ENCODE results near the gene CSTB. TPM values are rescaled to one million over a fixed set of nuclear protein-coding genes. Genes with fewer than 3 reads are reported as not detected.

Gene CSTB
- total RNA-seq, 6 donors from 2014 or later = 19.9 to 122 (median 51.3) TPM

DNA sequence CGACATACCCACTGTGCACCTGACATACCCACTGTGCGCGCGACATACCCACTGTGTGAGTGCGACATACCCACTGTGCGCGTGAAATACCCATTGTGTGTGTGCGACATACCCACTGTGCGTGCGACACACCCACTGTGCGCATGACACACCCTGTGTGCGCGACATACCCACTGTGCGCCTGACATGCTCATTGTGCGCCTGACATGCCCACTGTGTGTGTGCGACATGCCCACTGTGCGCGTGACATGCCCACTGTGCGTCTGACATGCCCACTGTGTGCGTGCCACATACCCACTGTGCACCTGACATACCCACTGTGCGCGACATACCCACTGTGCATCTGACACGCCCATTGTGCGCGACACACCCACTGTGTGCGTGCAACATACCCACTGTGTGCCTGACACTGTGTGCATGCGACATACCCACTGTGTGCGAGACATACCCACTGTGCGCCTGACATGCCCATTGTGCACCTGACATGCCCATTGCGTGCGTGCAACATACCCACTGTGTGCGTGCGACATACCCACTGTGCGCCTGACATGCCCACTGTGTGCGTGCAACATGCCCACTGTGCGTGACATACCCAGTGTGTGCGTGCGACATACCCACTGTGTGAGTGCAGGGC, 10.8 kb upstream of the CSTB start:
- ATAC-seq (ENCODE audit: low FRiP score in 2 of 2) (no peak), DNase-seq (no peak)
- peaks cover 15 to 37% (median 25%) of the 10 kb centered on the region in 4 donors for H3K4me1 ChIP-seq
- H3K4me3 ChIP-seq = no peak overlapping the region
- H3K36me3 ChIP-seq = peaks cover 0 to 5% (median 2%) of the 10 kb centered on the region in 4 donors
- no peaks in the 10 kb centered on the region for H3K27me3 ChIP-seq
- H3K27ac ChIP-seq = no peak overlapping the region
- TF ChIP-seq POLR2AphosphoS5 (IDR thresholded peaks at IDR 0.05) (no peak), POLR2A (IDR thresholded peaks at IDR 0.05) (no peak), EP300 (IDR thresholded peaks at IDR 0.05) (no peak)
- TF ChIP-seq, protein P1, sequence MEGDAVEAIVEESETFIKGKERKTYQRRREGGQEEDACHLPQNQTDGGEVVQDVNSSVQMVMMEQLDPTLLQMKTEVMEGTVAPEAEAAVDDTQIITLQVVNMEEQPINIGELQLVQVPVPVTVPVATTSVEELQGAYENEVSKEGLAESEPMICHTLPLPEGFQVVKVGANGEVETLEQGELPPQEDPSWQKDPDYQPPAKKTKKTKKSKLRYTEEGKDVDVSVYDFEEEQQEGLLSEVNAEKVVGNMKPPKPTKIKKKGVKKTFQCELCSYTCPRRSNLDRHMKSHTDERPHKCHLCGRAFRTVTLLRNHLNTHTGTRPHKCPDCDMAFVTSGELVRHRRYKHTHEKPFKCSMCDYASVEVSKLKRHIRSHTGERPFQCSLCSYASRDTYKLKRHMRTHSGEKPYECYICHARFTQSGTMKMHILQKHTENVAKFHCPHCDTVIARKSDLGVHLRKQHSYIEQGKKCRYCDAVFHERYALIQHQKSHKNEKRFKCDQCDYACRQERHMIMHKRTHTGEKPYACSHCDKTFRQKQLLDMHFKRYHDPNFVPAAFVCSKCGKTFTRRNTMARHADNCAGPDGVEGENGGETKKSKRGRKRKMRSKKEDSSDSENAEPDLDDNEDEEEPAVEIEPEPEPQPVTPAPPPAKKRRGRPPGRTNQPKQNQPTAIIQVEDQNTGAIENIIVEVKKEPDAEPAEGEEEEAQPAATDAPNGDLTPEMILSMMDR (IDR thresholded peaks at IDR 0.05) = no peak
- WGBS, 2 donors = 90 to 95% methylated on average over 25 to 38 of the region's 38 CpGs
- H3K9me3 ChIP-seq = no peaks in the 10 kb centered on the region

DNA sequence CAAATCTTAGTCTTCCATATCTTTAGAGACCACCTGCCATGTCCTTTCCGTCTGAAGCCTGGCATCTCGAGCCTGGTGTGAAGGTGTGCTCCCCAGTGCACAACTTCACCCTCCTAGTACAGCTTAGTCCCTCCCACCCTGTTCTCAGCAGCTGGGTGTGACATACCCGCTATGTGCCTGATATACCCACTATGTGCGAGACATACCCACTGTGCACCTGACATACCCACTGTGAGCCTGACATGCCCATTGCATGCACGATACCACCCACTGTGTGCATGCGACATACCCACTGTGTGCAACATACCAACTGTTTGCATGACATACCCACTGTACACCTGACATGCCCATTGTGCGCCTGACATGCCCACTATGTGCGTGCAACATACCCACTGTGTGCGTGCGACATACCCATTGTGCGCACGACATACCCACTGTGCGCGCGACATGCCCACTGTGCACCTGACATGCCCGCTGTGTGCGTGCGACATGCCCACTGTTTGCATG, 10.2 kb upstream of the CSTB start:
- no peak for ATAC-seq (ENCODE audit: low FRiP score in 2 of 2)
- H3K9me3 ChIP-seq = no peaks in the 10 kb centered on the region
- TF ChIP-seq POLR2A (IDR thresholded peaks at IDR 0.05) (no peak), POLR2AphosphoS5 (IDR thresholded peaks at IDR 0.05) (no peak), EP300 (IDR thresholded peaks at IDR 0.05) (no peak)
- TF ChIP-seq, protein P1 (IDR thresholded peaks at IDR 0.05) = no peak

DNA sequence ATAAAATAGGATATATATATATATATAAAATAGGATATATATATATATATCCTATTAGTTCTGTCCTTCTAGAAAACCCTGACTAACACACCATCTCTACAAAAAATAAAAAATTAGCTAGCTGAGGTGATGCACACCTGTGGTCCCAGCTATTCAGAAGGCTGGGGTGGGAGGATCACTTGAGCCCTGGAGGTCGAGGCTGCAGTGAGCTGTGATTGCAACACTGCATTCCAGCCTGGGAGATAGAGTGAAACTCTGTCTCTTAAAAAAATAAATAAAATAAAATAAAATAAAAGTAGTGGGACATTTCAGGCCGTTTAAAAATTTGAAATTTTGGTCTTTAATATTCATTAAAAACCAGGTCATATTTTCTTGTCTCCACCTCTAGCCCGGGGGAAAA, 9.0 kb upstream of the CSTB start:
- no peak for ATAC-seq (ENCODE audit: low FRiP score in 2 of 2)

More for the DNA sequence above, 10.2 kb upstream of the CSTB start:
- DNase-seq = no peak
- Histone ChIP-seq H3K4me1 (peaks cover 15 to 34% (median 25%) of the 10 kb centered on the region in 4 donors), H3K27ac (no peak overlapping the region), H3K36me3 (no peaks in the 10 kb centered on the region), H3K27me3 (no peaks in the 10 kb centered on the region), H3K4me3 (no peak overlapping the region)
- 83 to 88% methylated on average over 18 of the region's 18 CpGs for WGBS, 2 donors

DNA sequence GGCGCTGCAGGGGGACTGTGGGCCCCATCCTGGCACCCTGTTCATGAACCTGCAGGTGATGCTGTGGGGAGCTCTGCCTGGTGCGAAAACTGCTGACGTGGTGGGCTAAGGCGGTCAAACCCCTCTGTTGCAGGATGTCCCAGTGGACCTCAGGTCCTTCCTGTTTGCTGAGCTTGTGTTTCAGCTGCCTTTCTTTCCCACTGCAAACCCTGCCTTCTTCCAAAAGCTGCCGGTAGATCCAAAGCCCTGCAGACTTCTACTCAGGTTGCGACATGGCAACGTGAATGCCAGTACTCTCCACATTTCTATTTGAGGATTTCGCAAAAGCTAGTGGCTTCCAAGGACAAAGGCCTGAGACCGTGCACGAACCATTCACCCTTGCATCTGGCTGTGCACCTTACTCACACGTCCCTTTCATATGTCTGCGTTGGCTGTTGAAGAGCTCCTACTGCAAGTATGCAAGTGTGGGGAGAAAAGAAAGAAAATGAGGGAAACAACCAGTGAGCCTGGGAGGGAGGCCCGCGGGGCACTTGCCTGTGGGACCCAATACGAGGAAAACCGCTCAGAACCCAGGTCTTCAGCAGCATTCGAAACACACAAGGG, 7.1 kb upstream of the CSTB start:
- peak; percentile 40 to 56 for ATAC-seq (ENCODE audit: low FRiP score in 2 of 2)
- no peaks in the 10 kb centered on the region for H3K27me3 ChIP-seq
- TF ChIP-seq, protein P1 (IDR thresholded peaks at IDR 0.05) = no peak
- TF ChIP-seq POLR2A (IDR thresholded peaks at IDR 0.05) = peak in 1 of 4 donors; percentile 12
- TF ChIP-seq EP300 (IDR thresholded peaks at IDR 0.05) = peak in 1 of 4 donors; percentile 45
- no peak for TF ChIP-seq POLR2AphosphoS5 (IDR thresholded peaks at IDR 0.05)
- 62 to 72% methylated on average over 16 to 17 of the region's 17 CpGs for whole genome bisulfite sequencing, 2 donors
- no peaks in the 10 kb centered on the region for H3K9me3 ChIP-seq
- peaks cover 0 to 16% (median 7%) of the 10 kb centered on the region in 4 donors for H3K4me1 ChIP-seq
- peak in 1 of 2 donors; percentile 81 for DNase-seq
- peak overlapping the region; percentile 17 to 84 (median 70) for H3K27ac ChIP-seq
- H3K4me3 ChIP-seq = no peak overlapping the region
- no peaks in the 10 kb centered on the region for H3K36me3 ChIP-seq

More for the DNA sequence above, 9.0 kb upstream of the CSTB start:
- TF ChIP-seq POLR2AphosphoS5 (IDR thresholded peaks at IDR 0.05) = no peak
- TF ChIP-seq EP300 (IDR thresholded peaks at IDR 0.05) = no peak
- no peak for TF ChIP-seq POLR2A (IDR thresholded peaks at IDR 0.05)
- TF ChIP-seq, protein P1 (IDR thresholded peaks at IDR 0.05) = no peak
- 49 to 51% methylated on average over 3 of the region's 3 CpGs for WGBS, 2 donors
- H3K27me3 ChIP-seq = no peaks in the 10 kb centered on the region
- no peak overlapping the region for H3K27ac ChIP-seq
- no peaks in the 10 kb centered on the region for H3K9me3 ChIP-seq
- no peaks in the 10 kb centered on the region for H3K36me3 ChIP-seq
- H3K4me1 ChIP-seq = peaks cover 5 to 22% (median 15%) of the 10 kb centered on the region in 4 donors
- no peak for DNase-seq
- H3K4me3 ChIP-seq = no peak overlapping the region
